Effector memory CD8-positive, alpha-beta T cell (primary cell): Measurements from ENCODE around the gene SPECC1L.

Experiments
- ATAC-seq: fragments of 150-1000 bp; cut with Tn5 transposase; replicated peaks from 2 replicates; pipeline ENCODE4 v1.10.0; 2021; ENCODE audit warnings: mild to moderate bottlenecking, moderate library complexity
- DNase-seq, 3 experiments: peaks; one replicate each; pipeline ENCODE4 v3.0.0; 2021
- H3K27ac Mint-ChIP-seq, 2 donors: one replicate each; pipeline ENCODE4 v1.8.0; 2022; ENCODE audit warnings: mild to moderate bottlenecking in 2 of 2, mixed read lengths in 2 of 2, moderate library complexity in 2 of 2
- H3K27me3 Mint-ChIP-seq, 2 donors: one replicate each; pipeline ENCODE4 v1.8.0; 2022; ENCODE audit warnings: mixed read lengths in 2 of 2
- H3K36me3 Mint-ChIP-seq: one replicate; pipeline ENCODE4 v1.8.0; 2022; ENCODE audit warnings: mild to moderate bottlenecking, moderate library complexity, mixed read lengths; ENCODE audit not compliant: insufficient read depth
- H3K4me1 Mint-ChIP-seq, 2 donors: one replicate each; pipeline ENCODE4 v1.8.0; 2022; ENCODE audit warnings: low read depth in 2 of 2, mixed read lengths in 2 of 2
- H3K4me3 Mint-ChIP-seq, 2 donors: one replicate each; pipeline ENCODE4 v1.8.0; 2022; ENCODE audit warnings: mild to moderate bottlenecking in 2 of 2, mixed read lengths in 2 of 2, moderate library complexity in 2 of 2
- H3K9me3 Mint-ChIP-seq, 2 donors: one replicate each; pipeline ENCODE4 v1.8.0; 2022; ENCODE audit warnings: mixed read lengths in 2 of 2

Gene SPECC1L

GRCh38 chr22:24418786-24419474 is 148.3 kb downstream of the SPECC1L start:
- Mint-ChIP-seq H3K36me3 (peaks cover 23% of the 10 kb centered on the region), H3K4me1 (peaks cover 4 to 5% of the 10 kb centered on the region in 2 donors), H3K27me3 (no peaks in the 10 kb centered on the region), H3K4me3 (no peak overlapping the region), H3K9me3 (no peaks in the 10 kb centered on the region), H3K27ac (peak overlapping the region in 1 of 2 donors; percentile 23)
- DNase-seq (no peak), ATAC-seq (no peak)

GRCh38 chr22:24419475-24419850 is 148.8 kb downstream of the SPECC1L start:
- H3K27me3 Mint-ChIP-seq, result no peaks in the 10 kb centered on the region

GRCh38 chr22:24420072-24420976 is 149.7 kb downstream of the SPECC1L start:
- no peaks in the 10 kb centered on the region for H3K27me3 Mint-ChIP-seq
- no peak overlapping the region for H3K4me3 Mint-ChIP-seq
- DNase-seq (no peak), ATAC-seq (no peak)
- H3K4me1 Mint-ChIP-seq, result peaks cover 5 to 6% of the 10 kb centered on the region in 2 donors
- H3K27ac Mint-ChIP-seq, result peak overlapping the region in 1 of 2 donors; percentile 51
- peaks cover 17% of the 10 kb centered on the region for H3K36me3 Mint-ChIP-seq
- no peaks in the 10 kb centered on the region for H3K9me3 Mint-ChIP-seq

More at GRCh38 chr22:24419475-24419850, 148.8 kb downstream of the SPECC1L start:
- Mint-ChIP-seq H3K4me1 (peaks cover 4 to 5% of the 10 kb centered on the region in 2 donors), H3K36me3 (peaks cover 23% of the 10 kb centered on the region), H3K27ac (peak overlapping the region in 1 of 2 donors; percentile 51), H3K4me3 (no peak overlapping the region), H3K9me3 (no peaks in the 10 kb centered on the region)
- DNase-seq (no peak), ATAC-seq (no peak)

- Mint-ChIP-seq H3K27me3 (no peaks in the 10 kb centered on the region), H3K27ac (no peak overlapping the region), H3K4me1 (peaks cover 12% of the 10 kb centered on the region in 2 donors), H3K4me3 (no peak overlapping the region), H3K9me3 (no peaks in the 10 kb centered on the region), H3K36me3 (peaks cover 19% of the 10 kb centered on the region)
- DNase-seq (no peak), ATAC-seq (no peak)
These were observed 150.3 kb downstream of the SPECC1L start for GRCh38 chr22:24420977-24421343.

GRCh38 chr22:24421428-24421931 is 150.8 kb downstream of the SPECC1L start:
- peak; percentile 44 for ATAC-seq
- peaks cover 17% of the 10 kb centered on the region in 2 donors for H3K4me1 Mint-ChIP-seq
- no peaks in the 10 kb centered on the region for H3K27me3 Mint-ChIP-seq
- H3K9me3 Mint-ChIP-seq, result no peaks in the 10 kb centered on the region
- peaks cover 19% of the 10 kb centered on the region for H3K36me3 Mint-ChIP-seq
- no peak for DNase-seq
- H3K27ac Mint-ChIP-seq, result no peak overlapping the region
- H3K4me3 Mint-ChIP-seq, result no peak overlapping the region

GRCh38 chr22:24422102-24422665 is 151.6 kb downstream of the SPECC1L start:
- Mint-ChIP-seq H3K36me3 (peaks cover 24% of the 10 kb centered on the region), H3K9me3 (no peaks in the 10 kb centered on the region), H3K4me1 (peaks cover 24% of the 10 kb centered on the region in 2 donors), H3K27me3 (no peaks in the 10 kb centered on the region), H3K4me3 (peak overlapping the region; percentile 76 to 81), H3K27ac (peak overlapping the region; percentile 30 to 89)
- ATAC-seq (no peak), DNase-seq (no peak)

GRCh38 chr22:24423519-24424000 is 152.9 kb downstream of the SPECC1L start:
- no peak overlapping the region for H3K27ac Mint-ChIP-seq
- H3K4me1 Mint-ChIP-seq, result peaks cover 34 to 36% of the 10 kb centered on the region in 2 donors
- DNase-seq (peak; percentile 58 to 63 (median 62)), ATAC-seq (peak; percentile 16)
- H3K36me3 Mint-ChIP-seq, result peaks cover 29% of the 10 kb centered on the region
- no peaks in the 10 kb centered on the region for H3K27me3 Mint-ChIP-seq
- H3K4me3 Mint-ChIP-seq, result peak overlapping the region; percentile 81 to 89
- H3K9me3 Mint-ChIP-seq, result no peaks in the 10 kb centered on the region

GRCh38 chr22:24424001-24424900 is 153.6 kb downstream of the SPECC1L start:
- Mint-ChIP-seq H3K27me3 (no peaks in the 10 kb centered on the region), H3K36me3 (peaks cover 31% of the 10 kb centered on the region), H3K27ac (peak overlapping the region in 1 of 2 donors; percentile 13), H3K9me3 (no peaks in the 10 kb centered on the region), H3K4me1 (peaks cover 41 to 43% of the 10 kb centered on the region in 2 donors), H3K4me3 (peak overlapping the region; percentile 81 to 89)
- ATAC-seq, result no peak
- no peak for DNase-seq

- ATAC-seq (no peak), DNase-seq (no peak)
- peak overlapping the region; percentile 96 to 98 for H3K27ac Mint-ChIP-seq
- H3K36me3 Mint-ChIP-seq, result peaks cover 31% of the 10 kb centered on the region
- peak overlapping the region; percentile 86 to 89 for H3K4me3 Mint-ChIP-seq
- no peaks in the 10 kb centered on the region for H3K9me3 Mint-ChIP-seq
- H3K4me1 Mint-ChIP-seq, result peaks cover 43 to 51% of the 10 kb centered on the region in 2 donors
- no peaks in the 10 kb centered on the region for H3K27me3 Mint-ChIP-seq
These were observed 154.5 kb downstream of the SPECC1L start for GRCh38 chr22:24424901-24425775.

- DNase-seq, result no peak
- H3K9me3 Mint-ChIP-seq, result no peaks in the 10 kb centered on the region
- H3K36me3 Mint-ChIP-seq, result peaks cover 29% of the 10 kb centered on the region
- no peaks in the 10 kb centered on the region for H3K27me3 Mint-ChIP-seq
- H3K4me1 Mint-ChIP-seq, result peaks cover 49 to 54% of the 10 kb centered on the region in 2 donors
- H3K4me3 Mint-ChIP-seq, result peak overlapping the region; percentile 86 to 89
- peak overlapping the region; percentile 96 to 98 for H3K27ac Mint-ChIP-seq
- ATAC-seq, result no peak
These were observed 155.8 kb downstream of the SPECC1L start for GRCh38 chr22:24426436-24426835.

- Mint-ChIP-seq H3K4me1 (peaks cover 53 to 56% of the 10 kb centered on the region in 2 donors), H3K9me3 (no peaks in the 10 kb centered on the region), H3K36me3 (peaks cover 29% of the 10 kb centered on the region), H3K27ac (peak overlapping the region; percentile 96 to 98), H3K27me3 (no peaks in the 10 kb centered on the region), H3K4me3 (peak overlapping the region; percentile 86 to 89)
- DNase-seq (peak in 1 of 3 experiments; percentile 32), ATAC-seq (no peak)
These were observed 156.3 kb downstream of the SPECC1L start for GRCh38 chr22:24426851-24427499.
